IPS-20b (cell line): ENCODE data around the gene NBEAL2.
"Not testable (repeated sequence)": the region's sequence is repeated elsewhere in the genome, so short reads cannot be mapped to it uniquely, and the experiment has no call there.

Experiments used
- H3K27ac ChIP-seq: one replicate; pipeline ENCODE4 v1.5.1; 2013; ENCODE audit warnings: low read length
- H3K27me3 ChIP-seq: 2 replicates; pipeline ENCODE4 v1.6.1; 2013; ENCODE audit warnings: mild to moderate bottlenecking, low read length, inconsistent platforms; ENCODE audit not compliant: insufficient read depth
- H3K36me3 ChIP-seq: 2 replicates; pipeline ENCODE4 v1.6.1; 2013; ENCODE audit warnings: low read depth, mild to moderate bottlenecking, inconsistent platforms, low read length, moderate library complexity; ENCODE audit not compliant: insufficient read depth
- H3K4me1 ChIP-seq: 2 replicates; pipeline ENCODE4 v1.6.1; 2013; ENCODE audit warnings: mild to moderate bottlenecking, control low read depth, inconsistent platforms, low read length, moderate library complexity; ENCODE audit not compliant: insufficient read depth
- H3K4me3 ChIP-seq: 2 replicates; pipeline ENCODE4 v1.5.1; 2013; ENCODE audit warnings: mild to moderate bottlenecking, low read length, inconsistent platforms
- H3K9ac ChIP-seq: 2 replicates; pipeline ENCODE4 v1.6.1; 2013; ENCODE audit warnings: low read depth, mild to moderate bottlenecking, inconsistent platforms, low read length, moderate library complexity
- H3K9me3 ChIP-seq: 2 replicates; pipeline ENCODE4 v1.6.1; 2013; ENCODE audit warnings: mild to moderate bottlenecking, low read depth, low read length, inconsistent platforms; ENCODE audit not compliant: insufficient read depth

Gene NBEAL2

GRCh38 chr3:46958467-46959160, 20.9 kb upstream of the NBEAL2 start:
- no peaks in the 10 kb centered on the region for H3K27me3 ChIP-seq
- no peaks in the 10 kb centered on the region; the same call in 1 of the 2 replicates for H3K9me3 ChIP-seq
- peaks cover 7% of the 10 kb centered on the region; the same call in 1 of the 2 replicates for H3K36me3 ChIP-seq
- no peak overlapping the region for H3K9ac ChIP-seq
- no peak overlapping the region for H3K4me3 ChIP-seq
- H3K4me1 ChIP-seq = peaks cover 17% of the 10 kb centered on the region
- H3K27ac ChIP-seq = no peak overlapping the region

DNA sequence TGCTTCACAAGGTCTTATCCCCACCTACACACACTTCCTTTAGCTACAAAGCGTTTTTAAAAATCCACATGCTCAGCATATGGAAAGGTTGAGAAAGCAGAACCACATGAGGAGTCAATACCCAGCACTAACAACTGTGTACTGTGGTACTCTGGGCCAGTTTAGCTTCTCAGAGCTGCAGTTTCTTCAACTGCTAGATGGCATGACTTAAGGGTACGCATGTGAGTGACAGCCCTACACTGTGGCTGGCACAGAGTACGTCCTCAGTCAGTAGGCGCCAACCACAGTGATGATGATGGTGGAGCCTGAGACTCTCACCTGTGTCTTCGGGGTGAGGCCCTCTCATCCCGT, 20.3 kb upstream of the NBEAL2 start:
- no peak overlapping the region for H3K27ac ChIP-seq
- H3K36me3 ChIP-seq = peaks cover 7% of the 10 kb centered on the region; the same call in 1 of the 2 replicates
- peaks cover 17% of the 10 kb centered on the region for H3K4me1 ChIP-seq
- H3K9me3 ChIP-seq = no peaks in the 10 kb centered on the region; the same call in 1 of the 2 replicates
- H3K9ac ChIP-seq = no peak overlapping the region
- no peak overlapping the region for H3K4me3 ChIP-seq
- no peaks in the 10 kb centered on the region for H3K27me3 ChIP-seq

GRCh38 chr3:46960081-46960701, 19.3 kb upstream of the NBEAL2 start:
- Histone ChIP-seq H3K4me3 (no peak overlapping the region), H3K27ac (no peak overlapping the region), H3K4me1 (peaks cover 17% of the 10 kb centered on the region), H3K36me3 (peaks cover 10% of the 10 kb centered on the region), H3K27me3 (no peaks in the 10 kb centered on the region), H3K9ac (peak overlapping the region; percentile 16; the same call in 1 of the 2 replicates), H3K9me3 (no peaks in the 10 kb centered on the region; the same call in 1 of the 2 replicates)

- peak overlapping the region; percentile 16; the same call in 1 of the 2 replicates for H3K9ac ChIP-seq
Observed at GRCh38 chr3:46960835-46961234, 18.6 kb upstream of the NBEAL2 start.

DNA sequence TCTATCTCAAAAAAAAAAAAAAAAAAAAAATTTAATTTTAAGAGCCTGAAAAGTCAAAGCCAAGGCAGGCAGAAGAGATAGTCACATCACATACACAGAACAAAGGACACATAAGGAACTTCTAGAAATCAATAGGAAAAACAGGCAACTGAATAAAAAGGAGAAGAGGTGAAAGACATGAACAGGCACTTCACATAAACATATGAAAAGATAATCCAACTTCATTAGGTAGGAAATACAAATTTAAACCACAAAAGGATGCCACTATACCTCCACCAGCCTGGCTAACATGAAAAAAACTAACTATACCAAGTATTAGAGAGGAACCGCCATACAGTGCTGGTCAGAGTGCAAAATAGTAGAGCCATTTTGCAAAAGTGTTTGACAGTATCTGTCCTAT, 17.0 kb upstream of the NBEAL2 start:
- Histone ChIP-seq H3K27ac (no peak overlapping the region), H3K4me1 (peaks cover 18% of the 10 kb centered on the region)

More at GRCh38 chr3:46960835-46961234, 18.6 kb upstream of the NBEAL2 start:
- Histone ChIP-seq H3K27ac (no peak overlapping the region), H3K36me3 (peaks cover 17% of the 10 kb centered on the region), H3K27me3 (no peaks in the 10 kb centered on the region), H3K4me1 (peaks cover 18% of the 10 kb centered on the region), H3K9me3 (no peaks in the 10 kb centered on the region; the same call in 1 of the 2 replicates), H3K4me3 (no peak overlapping the region)

DNA sequence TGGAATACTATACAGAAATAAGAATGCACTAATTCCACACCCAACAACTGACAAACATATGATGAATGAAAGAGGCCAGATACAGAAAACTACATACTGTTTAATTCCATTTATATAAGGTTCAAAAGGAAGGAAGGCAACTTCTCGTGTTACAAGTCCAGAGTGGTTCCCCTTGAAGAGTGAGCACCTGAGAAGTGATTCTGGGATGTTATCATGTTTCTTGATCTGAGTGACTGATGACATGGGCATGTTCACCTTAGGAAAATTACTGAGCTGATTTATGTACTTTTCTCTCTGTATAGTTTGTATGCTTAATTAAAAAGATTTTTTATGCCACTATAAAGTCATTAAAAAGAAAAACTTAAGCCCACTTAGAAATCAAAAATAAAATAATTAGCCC, 16.5 kb upstream of the NBEAL2 start:
- Histone ChIP-seq H3K9me3 (no peaks in the 10 kb centered on the region; the same call in 1 of the 2 replicates), H3K27me3 (no peaks in the 10 kb centered on the region), H3K9ac (no peak overlapping the region), H3K4me1 (peaks cover 18% of the 10 kb centered on the region), H3K36me3 (peaks cover 18% of the 10 kb centered on the region), H3K27ac (no peak overlapping the region), H3K4me3 (no peak overlapping the region)

More for the DNA sequence above, 17.0 kb upstream of the NBEAL2 start:
- H3K9me3 ChIP-seq = no peaks in the 10 kb centered on the region; the same call in 1 of the 2 replicates
- H3K4me3 ChIP-seq = no peak overlapping the region
- H3K27me3 ChIP-seq = no peaks in the 10 kb centered on the region
- H3K36me3 ChIP-seq = peaks cover 18% of the 10 kb centered on the region
- no peak overlapping the region for H3K9ac ChIP-seq

GRCh38 chr3:46964038-46964590, 15.4 kb upstream of the NBEAL2 start:
- H3K9ac ChIP-seq, H3K27ac ChIP-seq, H3K27me3 ChIP-seq, H3K4me3 ChIP-seq, H3K9me3 ChIP-seq: not testable (repeated sequence)
- Histone ChIP-seq H3K36me3 (peaks cover 18% of the 10 kb centered on the region), H3K4me1 (peaks cover 18% of the 10 kb centered on the region)

- Histone ChIP-seq H3K9ac (no peak overlapping the region), H3K4me1 (peaks cover 18% of the 10 kb centered on the region), H3K36me3 (peaks cover 18% of the 10 kb centered on the region), H3K9me3 (no peaks in the 10 kb centered on the region; the same call in 1 of the 2 replicates), H3K27ac (no peak overlapping the region), H3K27me3 (no peaks in the 10 kb centered on the region), H3K4me3 (no peak overlapping the region; the same call in 1 of the 2 replicates)
Observed at GRCh38 chr3:46965151-46965550, 14.3 kb upstream of the NBEAL2 start.

- no peaks in the 10 kb centered on the region for H3K27me3 ChIP-seq
- H3K4me3 ChIP-seq = no peak overlapping the region
- H3K9me3 ChIP-seq = no peaks in the 10 kb centered on the region; the same call in 1 of the 2 replicates
- H3K9ac ChIP-seq = no peak overlapping the region
- peaks cover 28% of the 10 kb centered on the region for H3K36me3 ChIP-seq
- no peak overlapping the region for H3K27ac ChIP-seq
- peaks cover 6% of the 10 kb centered on the region; the same call in 1 of the 2 replicates for H3K4me1 ChIP-seq
Observed at GRCh38 chr3:46966811-46967210, 12.7 kb upstream of the NBEAL2 start.

DNA sequence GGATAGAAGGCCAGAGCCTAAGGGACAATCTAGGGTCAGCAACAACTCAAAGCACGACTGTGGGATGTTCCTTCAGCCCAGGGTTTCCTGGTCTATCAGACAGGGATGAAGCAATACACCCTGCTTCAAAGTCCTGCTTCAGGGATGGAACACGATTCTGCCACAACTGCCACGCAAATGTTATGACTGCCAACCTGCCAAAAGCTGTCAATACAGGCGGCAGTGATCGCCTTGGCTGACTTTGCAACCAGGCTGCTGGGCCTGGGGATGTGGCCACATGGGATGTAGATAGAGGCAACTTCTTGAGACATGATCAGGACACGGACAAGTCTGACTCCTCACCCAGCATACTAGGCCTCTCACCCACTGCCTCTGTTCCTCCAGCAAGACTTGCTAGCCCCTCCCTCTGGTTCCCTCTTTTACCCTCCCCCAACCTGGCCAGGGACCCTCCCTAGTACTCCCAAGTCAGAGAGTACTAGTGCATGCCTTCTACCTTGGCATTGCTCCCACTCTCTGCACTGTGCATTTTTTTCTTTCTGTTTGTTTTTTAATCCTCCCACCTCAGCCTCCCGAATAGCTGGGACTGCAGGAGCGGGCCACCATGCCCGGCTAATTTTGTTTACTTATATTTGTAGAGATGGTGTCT, 10.6 kb upstream of the NBEAL2 start:
- Histone ChIP-seq H3K27ac (no peak overlapping the region), H3K27me3 (no peaks in the 10 kb centered on the region), H3K9me3 (no peaks in the 10 kb centered on the region), H3K4me1 (peaks cover 7% of the 10 kb centered on the region; the same call in 1 of the 2 replicates), H3K36me3 (peaks cover 23% of the 10 kb centered on the region), H3K4me3 (no peak overlapping the region), H3K9ac (no peak overlapping the region)

- Histone ChIP-seq H3K4me1 (peaks cover 2% of the 10 kb centered on the region; the same call in 1 of the 2 replicates), H3K36me3 (peaks cover 19% of the 10 kb centered on the region), H3K9me3 (no peaks in the 10 kb centered on the region), H3K9ac (no peak overlapping the region), H3K27ac (no peak overlapping the region), H3K4me3 (no peak overlapping the region), H3K27me3 (no peaks in the 10 kb centered on the region)
Observed at GRCh38 chr3:46970391-46971091, 8.9 kb upstream of the NBEAL2 start.
